ENCODE data around the gene TACC3.

The TACC3 gene

DNA sequence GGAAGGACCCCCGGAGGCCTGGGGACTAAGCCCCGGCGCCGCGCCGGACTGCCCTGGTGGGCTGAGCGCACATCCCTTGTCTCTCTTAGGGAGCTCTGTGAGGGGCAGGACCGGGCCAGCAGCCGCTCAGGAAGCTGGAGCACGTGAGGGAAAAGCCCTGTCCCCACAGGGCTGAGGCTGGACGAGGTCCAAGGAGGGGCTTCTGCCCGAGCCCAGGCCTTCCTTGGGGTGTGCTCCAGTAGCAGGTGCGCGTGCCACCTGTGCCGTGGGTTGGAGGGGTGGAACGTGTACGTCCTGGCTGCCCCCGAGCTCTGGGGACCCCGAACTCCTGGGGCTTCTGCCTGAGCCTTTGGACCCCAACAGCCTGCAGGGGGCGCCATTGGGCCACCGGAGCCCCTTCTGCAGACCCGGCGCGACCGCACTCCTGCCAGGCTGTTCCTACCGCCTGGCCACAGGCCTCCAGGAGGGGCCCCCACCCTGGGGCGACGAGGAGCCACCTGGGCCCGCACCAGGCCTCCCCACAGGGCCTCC lies 27.2 kb downstream of the TACC3 start:
- peak; percentile 0 for DNase-seq

DNA sequence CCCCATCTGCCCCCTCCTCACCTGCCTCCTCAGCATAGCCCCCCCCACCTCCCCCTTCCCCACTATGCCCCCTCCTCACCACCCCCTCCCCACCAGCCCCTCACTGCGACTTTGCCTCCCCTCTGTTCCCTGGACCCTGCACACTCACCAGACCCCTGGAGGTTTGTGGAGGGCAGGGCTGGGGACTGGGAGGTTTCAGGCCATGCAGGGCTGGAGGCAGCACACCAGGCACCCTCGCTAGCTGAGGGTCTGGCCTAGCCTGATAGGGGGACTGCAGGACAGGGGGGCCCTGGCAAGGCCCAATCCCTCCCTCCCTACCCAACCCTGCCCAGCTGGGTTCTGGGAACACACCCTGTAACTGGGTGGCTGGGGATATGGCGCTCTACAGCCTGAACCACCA lies 28.0 kb downstream of the TACC3 start:
- no peak for DNase-seq

DNA sequence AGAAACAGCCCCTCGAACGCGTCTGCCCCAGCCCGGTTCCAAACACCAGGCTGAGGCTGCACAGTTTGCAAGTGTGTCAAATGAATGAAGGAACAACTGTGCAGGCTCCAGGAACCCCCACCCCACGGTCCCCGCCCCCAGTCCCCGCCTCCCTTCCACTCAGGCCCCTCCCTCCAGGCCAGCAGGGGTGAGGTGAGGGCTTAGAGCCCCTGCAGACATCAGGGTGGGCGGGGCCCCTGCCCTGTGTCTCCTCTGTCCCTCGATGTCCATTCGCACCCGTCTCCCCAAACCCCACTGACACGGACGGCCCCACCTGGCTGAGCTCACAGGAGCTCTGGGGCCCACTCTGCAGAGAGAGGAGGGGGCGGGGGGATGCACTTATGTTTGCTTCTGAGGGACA lies 28.5 kb downstream of the TACC3 start:
- no peak for DNase-seq

DNA sequence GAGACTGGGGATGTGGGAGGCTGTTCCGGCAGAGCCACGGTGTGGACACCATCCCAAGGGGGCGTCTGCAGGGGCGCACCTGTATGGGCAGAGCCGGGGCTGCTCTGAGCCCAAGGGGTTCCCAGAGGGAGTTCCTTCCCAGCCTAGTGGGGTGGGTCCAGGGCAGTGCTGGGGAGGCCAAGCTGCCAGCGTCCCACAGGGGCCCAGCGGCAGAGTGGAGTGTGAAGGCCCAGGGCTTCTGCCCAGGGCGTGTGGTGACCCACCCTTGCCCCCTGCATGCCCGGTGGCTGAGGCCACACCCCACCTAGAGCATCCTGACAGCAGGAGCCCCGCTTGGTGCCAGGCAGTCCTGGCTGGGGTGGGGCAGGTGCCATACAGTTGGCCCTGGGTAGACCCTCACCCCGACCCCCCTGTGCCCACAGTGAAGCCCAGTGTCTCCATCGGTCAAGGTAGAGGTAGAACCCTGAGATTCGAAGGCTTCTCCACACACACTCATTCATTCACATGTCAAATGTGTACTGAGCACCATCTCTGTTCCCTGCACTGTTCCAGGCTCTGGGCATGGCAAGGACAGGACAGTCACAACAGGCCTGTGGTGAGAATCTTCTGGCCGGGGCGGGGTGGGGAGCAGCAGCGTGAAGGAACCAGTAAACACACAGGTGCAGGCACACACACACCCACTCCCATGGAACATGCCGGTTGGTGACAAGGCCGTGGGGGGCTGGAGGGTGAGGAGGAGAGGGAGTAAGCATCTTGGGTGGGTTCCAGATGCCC lies 29.2 kb downstream of the TACC3 start:
- DNase-seq, result no peak

DNA sequence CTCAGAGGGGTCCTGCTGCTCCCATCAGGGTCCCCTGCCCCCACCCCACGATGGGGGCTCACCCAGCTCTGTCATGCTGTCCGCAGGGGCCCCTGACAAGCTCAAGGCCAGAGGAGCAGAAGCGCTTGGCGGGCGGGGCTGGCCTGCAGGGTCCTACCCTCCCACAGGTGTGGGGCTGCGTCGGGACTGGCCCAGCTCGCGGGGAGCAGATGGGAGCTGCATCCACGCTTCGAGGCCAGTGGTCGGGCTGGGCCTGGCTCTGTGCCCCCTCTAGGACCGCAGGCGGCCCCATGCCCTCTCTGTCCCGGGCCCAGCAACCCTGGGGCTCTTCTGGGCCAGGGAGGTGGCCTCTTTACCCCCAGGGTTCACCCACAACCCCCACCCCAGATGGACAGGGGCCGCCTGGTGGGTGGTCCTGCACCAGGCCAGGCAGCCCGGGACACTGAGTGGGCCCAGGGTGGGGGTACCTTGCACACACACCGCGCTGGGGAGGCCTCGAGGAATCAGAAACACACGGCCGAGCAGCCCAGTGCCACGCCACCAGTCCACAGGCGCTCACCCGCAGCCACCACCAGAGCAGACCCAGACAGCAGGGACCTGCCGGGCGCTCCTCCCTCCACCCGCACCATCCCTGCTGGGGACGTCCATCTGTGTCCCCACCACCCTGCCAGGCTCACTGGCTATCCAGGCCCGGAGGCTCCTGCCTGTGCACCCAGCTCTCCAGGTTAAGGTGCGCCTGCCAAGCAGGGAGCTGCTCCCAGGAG lies 30.0 kb downstream of the TACC3 start:
- no peak for DNase-seq

DNA sequence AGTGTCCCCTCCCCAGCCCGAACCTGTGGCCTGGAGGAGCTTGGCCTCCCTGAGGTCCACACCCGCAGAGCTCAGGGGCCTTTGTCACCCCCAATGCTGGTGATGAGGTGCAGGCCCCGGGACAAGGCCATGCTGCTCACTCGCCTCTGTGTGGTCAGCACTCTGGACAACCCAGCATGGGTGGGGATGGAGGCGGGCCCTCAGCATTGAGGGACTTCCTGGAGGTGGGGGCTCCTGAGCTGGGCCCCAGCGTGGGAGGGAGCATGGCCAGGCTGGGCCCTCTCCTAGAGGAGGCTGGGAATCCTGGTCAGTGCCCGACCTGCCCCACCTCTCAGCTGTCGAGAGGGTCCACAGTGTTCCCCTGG lies 30.6 kb downstream of the TACC3 start:
- no peak for DNase-seq

DNA sequence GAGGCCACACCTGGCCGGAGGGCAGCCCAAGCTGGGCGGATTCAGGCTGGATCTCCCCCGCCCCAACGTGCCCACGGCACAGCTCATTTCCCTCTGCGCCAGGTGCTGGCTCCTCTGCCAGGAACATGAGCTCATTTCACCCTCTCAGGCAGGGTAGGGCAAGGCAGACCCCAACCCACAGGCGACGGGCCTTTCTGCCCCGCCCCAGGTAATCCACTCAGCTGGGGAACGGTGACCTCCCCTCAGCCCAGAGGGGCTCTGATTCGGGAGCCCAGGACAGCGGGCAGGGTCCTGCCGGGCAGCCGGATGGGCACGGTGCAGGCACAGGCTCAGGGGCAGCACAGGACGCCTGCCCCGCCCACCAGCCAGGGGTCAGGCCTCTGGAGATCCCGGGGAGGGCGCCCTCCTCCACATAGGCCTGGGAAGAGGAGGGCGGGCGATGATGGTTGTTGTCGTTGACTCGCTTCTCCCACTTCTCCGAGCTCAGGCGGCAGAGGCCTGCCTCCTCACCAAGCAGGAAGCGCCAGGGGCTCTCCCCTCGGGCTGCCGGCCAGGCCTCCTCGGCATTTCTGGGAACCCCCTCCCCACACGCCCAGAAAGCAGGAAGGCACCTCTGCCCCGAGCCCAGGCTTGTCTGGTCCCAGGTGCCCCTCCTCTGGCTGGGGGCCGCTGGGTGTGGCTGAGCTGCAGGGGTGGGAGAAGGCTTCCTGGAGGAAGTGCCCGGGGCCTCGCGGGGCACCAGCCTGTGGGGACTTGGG lies 31.1 kb downstream of the TACC3 start:
- DNase-seq, result no peak

DNA sequence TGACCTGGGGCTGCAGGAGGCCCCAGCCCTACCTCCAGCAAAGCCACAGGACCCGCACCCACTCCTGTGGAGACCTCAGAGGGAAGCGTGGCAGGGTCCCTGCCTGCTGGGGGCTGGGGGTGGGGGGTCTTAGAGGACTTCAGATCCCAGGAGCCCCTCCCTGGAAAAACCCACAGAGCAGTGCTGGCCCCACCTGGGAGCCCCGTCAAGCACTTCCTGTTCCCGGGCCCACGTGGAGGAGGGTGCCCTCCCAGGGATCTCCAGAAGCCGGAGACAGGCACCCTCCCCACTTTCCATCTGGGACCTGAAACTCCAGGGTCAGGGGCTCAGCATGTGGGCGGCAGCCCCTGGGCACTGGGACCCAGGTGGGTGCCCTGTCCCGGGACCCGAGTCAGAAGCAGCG lies 32.0 kb downstream of the TACC3 start:
- no peak for DNase-seq

DNA sequence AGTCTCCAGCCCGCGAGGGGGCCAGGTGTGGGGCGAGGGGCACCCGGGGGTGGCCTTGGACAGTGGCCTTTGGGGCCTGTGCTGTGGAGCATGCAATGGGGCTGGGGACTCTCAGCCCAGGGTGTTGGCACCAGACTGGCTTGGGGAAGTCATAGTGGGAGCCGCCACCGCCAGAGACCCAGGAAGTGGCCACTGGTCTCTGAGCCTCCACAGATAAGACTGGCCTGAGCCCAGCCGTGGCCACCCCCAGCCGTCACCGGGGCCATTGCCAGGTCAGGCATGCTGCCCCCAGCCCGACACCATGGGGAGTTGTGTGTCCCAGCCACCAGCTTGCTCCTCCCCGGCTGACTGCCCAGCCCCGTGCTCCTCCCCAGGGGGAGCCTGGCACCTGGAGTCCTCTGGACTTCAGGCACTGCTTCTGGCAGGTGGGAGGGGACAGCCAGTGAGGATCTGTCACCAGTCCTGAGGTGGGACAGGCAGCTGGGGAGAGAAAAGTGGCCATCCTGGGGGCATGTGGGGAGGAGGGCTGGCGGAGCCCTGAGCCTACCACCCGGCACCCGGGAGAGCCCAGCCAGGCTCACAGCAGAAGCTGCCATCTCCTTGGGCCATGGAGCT lies 32.5 kb downstream of the TACC3 start:
- no peak for DNase-seq

DNA sequence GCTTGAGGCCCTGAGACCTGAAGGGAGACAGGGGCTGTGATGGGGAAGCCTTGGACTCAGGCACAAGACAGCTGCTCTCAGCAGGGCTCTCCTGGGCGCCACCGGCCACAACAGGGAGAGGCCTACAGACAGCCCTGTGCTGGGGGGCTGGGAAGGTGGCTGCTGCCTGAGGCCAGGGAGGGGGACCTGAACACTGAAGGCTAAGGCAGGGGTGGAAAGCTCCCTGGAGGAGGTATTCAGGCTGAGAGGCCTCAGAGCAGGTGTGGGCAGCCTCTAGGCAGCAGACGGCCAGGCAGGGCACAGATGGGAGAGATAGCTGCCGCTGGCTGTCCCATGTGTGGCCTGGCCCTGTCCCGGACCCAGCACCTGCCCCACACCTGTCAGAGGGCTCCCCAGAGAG lies 33.0 kb downstream of the TACC3 start:
- DNase-seq, result no peak

DNA sequence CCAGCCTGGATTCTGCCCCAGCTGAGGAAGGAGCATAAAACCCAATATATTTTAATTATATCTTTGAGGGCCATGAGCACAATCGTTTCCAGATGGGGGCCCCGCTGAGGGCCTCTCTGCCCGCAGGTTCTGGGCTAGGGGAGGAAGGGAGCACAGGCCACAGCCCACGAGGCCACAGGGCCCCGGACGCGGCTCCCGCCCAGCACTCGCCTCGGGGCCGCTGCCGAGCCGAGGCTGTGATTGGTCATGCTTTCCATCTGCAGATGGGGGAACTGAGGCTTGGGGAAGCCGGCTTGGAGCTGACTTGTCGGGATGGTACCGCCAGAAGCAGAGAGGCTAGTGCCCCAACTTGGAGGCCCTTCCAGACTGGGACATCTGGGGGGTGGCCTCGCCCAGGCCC lies 34.0 kb downstream of the TACC3 start:
- DNase-seq, result no peak

DNA sequence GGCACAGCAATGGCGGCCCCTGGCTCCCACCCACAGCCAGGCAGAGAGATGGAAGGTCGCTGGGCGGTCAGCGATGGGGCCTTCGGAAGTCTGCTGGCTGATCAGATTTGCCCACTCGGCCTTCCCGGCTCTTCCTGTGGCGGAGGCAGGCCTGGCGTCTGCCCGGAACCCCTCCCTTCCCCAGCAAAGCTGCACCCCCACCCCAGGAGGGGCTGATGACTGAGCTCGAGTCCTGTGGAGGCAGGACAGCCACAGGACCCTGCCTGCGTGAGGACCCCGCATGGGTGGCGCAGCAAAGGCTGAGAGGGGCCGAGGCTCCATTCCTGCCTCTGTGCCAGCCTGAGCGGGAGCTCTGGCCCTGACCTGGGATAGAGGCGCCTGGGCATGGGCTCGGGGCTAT lies 34.8 kb downstream of the TACC3 start:
- no peak for DNase-seq

DNA sequence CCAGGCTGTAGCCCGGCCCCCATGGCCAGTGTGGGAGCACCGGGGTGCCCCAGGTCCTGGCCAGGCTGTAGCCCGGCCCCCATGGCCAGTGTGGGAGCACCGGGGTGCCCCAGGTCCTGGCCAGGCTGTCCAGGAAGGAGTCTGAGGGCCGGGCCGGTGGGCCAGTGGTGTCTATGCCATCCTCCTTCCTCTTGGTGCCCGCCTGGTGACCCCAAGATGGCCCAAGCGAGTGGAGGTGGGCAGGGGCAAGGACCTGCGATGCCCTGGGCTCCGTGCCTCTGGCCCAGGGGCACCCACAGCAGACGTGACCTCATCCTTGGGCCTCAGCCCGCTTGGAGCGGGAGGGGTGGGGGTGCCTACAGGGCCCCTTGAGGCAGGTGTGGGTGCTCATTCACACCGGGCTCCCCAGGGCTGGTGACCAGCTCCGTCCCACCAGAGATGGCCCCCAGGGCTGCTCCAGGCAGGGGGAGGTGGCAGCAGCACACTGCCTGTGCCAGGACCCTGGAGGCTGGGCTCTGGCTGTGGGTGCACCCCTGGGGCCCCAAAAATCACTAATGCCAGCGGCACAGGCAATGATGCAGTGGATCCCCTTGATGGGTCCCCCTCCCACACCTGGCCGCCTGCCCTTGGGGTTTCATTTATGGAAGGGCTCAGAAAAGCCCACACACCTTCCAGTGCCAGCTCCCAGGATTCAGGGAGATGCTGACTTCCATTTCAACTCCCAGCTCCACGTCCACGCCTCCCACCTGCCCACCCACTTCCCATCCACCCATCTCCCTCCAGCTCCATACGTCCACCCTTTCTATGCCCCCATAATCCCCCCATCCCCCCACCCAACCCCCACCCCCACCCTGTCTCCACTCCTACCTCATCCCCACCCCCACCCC lies 35.8 kb downstream of the TACC3 start:
- no peak for DNase-seq

DNA sequence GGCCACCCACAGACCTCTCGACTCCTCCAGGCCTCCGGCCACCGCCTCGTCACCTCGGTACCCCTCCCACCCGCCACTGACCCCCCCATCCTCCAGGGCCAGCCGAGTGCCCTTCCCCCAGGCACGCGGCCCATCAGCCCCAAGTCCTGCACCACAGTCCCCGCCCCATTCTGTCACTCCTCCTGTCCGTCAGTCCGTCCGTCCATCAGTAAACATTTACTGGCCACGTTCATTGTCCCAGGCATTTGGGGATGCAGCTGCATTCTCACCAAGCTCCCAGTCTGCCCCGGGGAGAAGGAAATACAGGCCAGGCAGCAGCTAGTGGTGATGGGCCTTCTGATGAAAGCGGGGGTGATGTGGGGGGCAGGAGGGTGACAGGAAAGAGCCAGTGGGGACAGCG lies 36.5 kb downstream of the TACC3 start:
- no peak for DNase-seq

DNA sequence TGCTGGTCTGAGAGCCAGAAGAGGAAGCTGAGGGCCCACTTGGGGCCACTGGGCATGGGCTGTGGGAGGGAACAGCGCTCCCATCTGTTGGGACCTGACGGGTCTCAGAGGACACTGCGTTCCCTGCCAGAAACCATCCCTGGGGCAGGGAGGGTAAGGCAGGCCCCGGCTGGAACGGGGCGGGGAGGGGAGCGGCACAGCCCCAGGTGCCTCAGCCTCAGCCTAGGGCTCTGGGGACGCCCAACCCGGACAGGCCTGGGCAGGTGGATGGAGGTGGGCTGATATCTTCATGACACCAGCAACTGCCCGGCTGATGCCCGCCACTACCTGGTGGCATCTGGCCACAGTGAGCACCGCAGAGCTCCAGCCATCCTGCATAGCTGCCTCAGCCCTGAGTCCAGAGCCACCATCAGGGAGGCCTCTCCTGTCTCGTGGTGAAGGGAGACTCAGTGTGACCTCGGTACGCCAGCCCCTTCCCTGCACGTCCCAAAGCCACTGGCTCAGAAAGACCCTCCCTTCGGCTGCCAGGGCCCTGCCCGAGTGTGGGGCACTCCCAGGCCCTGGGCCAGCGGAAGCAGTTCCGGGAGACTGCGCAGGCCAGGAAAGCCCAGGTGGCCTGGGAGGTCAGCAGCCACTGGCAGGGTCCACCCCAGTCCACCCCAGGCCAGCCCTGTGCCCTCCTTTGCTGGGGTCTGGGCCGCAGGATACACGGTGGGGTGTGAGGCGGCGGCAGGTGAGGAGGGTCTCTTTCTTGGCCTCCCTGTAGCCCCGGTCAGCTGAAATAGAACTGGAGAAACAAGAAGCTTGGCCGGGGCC lies 37.2 kb downstream of the TACC3 start:
- no peak for DNase-seq

DNA sequence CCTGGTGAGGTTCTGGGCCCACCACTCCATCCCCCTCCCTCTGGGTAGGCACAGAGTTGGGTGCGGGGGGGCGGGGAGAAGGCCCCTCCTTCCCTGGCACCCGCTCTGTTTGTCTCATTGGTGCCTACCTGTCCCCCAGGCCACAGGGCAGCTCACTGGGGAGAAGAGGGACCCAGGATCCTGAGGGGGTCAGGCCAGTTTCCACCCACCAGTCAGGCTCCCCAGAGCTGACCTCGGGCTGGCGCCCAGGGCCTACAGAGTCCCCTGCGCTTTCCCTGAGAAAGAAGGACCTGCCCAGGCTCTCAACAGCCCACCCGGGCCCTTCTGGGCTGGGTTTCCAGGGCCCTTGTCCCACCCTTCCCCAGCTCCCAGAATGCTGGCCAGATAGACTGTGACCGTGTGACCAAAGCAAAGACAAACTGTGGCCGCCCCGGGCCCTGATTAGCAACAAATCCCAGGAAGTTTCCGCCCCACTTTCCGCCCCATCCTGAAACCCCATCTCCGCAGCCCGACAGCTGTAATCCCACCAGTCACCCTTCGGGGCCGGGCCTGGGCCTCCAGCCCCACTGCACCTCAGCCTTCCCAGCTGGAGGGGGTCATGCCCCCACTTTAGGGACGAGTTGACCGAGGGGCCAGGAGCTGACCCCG lies 38.0 kb downstream of the TACC3 start:
- no peak for DNase-seq

DNA sequence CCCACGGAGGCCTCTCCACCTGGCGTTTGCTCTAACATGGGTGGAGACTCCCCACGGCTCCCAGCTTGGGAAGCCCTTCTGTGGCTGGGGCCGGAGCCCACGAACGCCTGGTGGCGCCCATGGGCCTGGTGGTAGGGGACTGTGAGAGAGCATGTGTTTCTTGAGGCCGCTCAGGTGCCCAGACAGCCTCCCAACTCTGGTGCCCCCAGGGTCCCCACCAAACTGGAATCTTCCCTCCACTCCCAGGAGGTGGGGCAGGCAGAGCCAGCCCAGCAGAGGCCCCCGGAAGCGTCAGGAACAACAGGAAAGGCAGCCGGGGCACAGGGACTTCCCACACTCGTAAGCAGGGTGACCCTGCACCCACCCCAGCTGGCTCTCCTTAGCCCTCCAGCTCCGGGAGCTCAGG lies 38.5 kb downstream of the TACC3 start:
- DNase-seq, result no peak

DNA sequence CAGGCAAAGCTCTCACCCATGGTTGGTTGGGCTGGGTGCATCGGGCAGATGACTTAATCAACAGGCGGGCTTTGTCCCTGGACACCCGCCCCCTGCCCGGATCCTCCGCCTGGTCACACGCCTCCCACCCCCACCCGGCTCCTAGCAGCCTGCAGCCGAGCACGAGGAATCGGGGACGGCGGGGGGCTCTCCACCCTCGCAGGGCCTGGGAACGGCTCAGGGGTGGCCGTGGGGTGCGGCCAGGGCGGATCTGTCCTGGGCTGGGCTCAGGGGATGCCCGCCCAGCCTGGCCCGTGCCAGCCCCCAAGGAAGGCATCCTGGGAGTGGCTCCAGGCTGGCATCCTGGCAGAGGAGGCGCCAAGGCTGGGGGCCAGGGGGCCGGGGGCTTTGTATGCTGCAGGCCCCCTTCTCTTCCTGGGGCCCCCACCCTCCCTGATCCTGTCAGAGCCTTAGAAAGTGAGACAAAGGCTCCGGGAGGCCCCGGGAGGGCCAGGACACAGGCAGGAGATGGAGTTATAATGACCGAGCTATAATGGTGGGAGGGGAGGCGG lies 39.3 kb downstream of the TACC3 start:
- DNase-seq, result no peak

DNA sequence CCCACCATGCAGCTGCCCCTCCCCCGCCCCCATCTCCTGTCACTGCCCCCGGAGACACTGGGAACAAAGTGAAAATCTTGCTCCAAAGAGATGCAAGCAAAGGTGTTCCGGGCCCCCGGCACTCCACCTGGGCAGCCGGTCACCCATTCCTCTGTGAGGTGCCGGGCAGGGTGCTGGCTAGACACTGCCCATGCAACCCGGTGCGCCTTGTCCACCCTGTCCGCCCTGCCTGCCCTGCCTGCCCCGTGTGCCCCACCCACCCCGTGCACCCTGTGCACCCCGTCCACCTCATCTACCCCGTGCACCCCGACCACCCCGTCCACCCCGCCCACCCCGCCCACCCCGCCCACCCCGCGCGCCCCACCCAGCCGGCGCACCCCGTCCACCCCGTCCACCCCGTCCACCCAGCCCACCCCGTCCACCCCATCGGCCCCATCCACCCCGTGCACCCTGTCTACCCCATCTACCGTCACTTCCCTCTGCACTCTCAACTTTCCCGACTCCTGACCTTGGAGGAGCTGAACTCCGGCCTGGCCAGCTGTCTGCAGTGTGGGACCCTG lies 39.9 kb downstream of the TACC3 start:
- no peak for DNase-seq
